Caco-2 (cell line): ENCODE measurements around the gene VWA7. TPM values are rescaled to one million over a fixed set of nuclear protein-coding genes. Genes with fewer than 3 reads are reported as not detected.
A peak's percentile ranks its signal among the peaks of the same experiment; 100 is the strongest.

ENCODE experiments used
- BruUV-seq: library from RNA; stranded (reverse); fragments of 400-500 nt; replicated peaks from 2 replicates; lab custom pipeline; 2021; lab: Mats Ljungman, UMichigan
- CTCF ChIA-PET: fragments of 300-600 bp; sonication (Branson Sonifier 250); formaldehyde crosslinking; loops from one replicate; lab custom pipeline; 2022; ENCODE audit warnings: antibody characterized with exemption; lab: Charles Lee
- POLR2A ChIA-PET: fragments of 300-600 bp; sonication (Branson Sonifier 250); formaldehyde crosslinking; loops from one replicate; lab custom pipeline; 2022; ENCODE audit warnings: antibody characterized with exemption; lab: Charles Lee
- DNase-seq, 2 experiments: peaks; one replicate each; pipeline versions ENCODE4 v3.0.0 to v3.0.0-alpha.2; 2020 to 2022
- H3K27me3 ChIP-seq: replicated peaks from 2 replicates; pipeline ENCODE4 v1.6.0; 2011; ENCODE audit warnings: low read length; ENCODE audit not compliant: control insufficient read depth, insufficient read depth
- H3K36me3 ChIP-seq: 2 replicates; pipeline ENCODE4 v1.5.1; 2011; ENCODE audit warnings: low read length; ENCODE audit not compliant: control insufficient read depth, insufficient read depth
- H3K4me1 ChIP-seq: fragments of 250-450 bp; sonication (Bioruptor Pico); 2 replicates; pipeline ENCODE4 v1.5.1; 2020; ENCODE audit warnings: mild to moderate bottlenecking
- H3K4me3 ChIP-seq: 2 replicates; pipeline ENCODE4 v1.5.1; 2011; ENCODE audit warnings: low read depth, mild to moderate bottlenecking, control low read depth, low read length
- H3K9me3 ChIP-seq: fragments of 250-450 bp; sonication (Bioruptor Pico); 2 replicates; pipeline ENCODE4 v1.5.1; 2020; ENCODE audit warnings: mild to moderate bottlenecking, moderate library complexity
- H3K27ac Mint-ChIP-seq: one replicate; pipeline ENCODE4 v1.8.0; 2022; ENCODE audit warnings: mixed read lengths; ENCODE audit not compliant: unreplicated experiment
- H3K27me3 Mint-ChIP-seq: one replicate; pipeline ENCODE4 v1.8.0; 2022; ENCODE audit warnings: mixed read lengths; ENCODE audit not compliant: insufficient read depth, unreplicated experiment
- H3K36me3 Mint-ChIP-seq: one replicate; pipeline ENCODE4 v1.8.0; 2022; ENCODE audit warnings: mild to moderate bottlenecking, mixed read lengths; ENCODE audit not compliant: insufficient read depth, unreplicated experiment
- H3K4me1 Mint-ChIP-seq: one replicate; pipeline ENCODE4 v1.8.0; 2022; ENCODE audit warnings: low read depth, mixed read lengths; ENCODE audit not compliant: unreplicated experiment
- H3K4me3 Mint-ChIP-seq: one replicate; pipeline ENCODE4 v1.8.0; 2022; ENCODE audit warnings: mild to moderate bottlenecking, moderate library complexity, mixed read lengths; ENCODE audit not compliant: unreplicated experiment
- H3K9me3 Mint-ChIP-seq: one replicate; pipeline ENCODE4 v1.8.0; 2022; ENCODE audit warnings: mixed read lengths; ENCODE audit not compliant: unreplicated experiment
- intact Hi-C: fragments of 100-400 bp; cut with micrococcal nuclease; formaldehyde crosslinking; loops from one replicate; pipeline ENCODE4 v1.10.0; 2022; ENCODE audit not compliant: unreplicated experiment
- total RNA-seq: library from RNA; stranded (reverse); gene quantifications from 2 replicates; pipeline ENCODE4 v1.2.3, GENCODE V29; 2022
- TF ChIP-seq, protein P1 (sequence below), 2 experiments: fragments of 200-600 bp in 1 of 2; IDR thresholded peaks; 1 replicate in 1 of 2; 2 replicates in 1 of 2; pipeline versions ENCODE4 v1.5.1 to v1.8.0; 2011 to 2022; ENCODE audit warnings: antibody characterized with exemption in 1 of 2, control low read depth in 1 of 2, inconsistent platforms in 1 of 2, low read depth in 1 of 2, low read length in 1 of 2, mild to moderate bottlenecking in 1 of 2, moderate library complexity in 1 of 2; ENCODE audit not compliant: insufficient read depth in 1 of 2, severe bottlenecking in 1 of 2, unreplicated experiment in 1 of 2

VWA7 gene
- total RNA-seq, 1 experiment from 2014 or later, result 0.61 TPM

DNA sequence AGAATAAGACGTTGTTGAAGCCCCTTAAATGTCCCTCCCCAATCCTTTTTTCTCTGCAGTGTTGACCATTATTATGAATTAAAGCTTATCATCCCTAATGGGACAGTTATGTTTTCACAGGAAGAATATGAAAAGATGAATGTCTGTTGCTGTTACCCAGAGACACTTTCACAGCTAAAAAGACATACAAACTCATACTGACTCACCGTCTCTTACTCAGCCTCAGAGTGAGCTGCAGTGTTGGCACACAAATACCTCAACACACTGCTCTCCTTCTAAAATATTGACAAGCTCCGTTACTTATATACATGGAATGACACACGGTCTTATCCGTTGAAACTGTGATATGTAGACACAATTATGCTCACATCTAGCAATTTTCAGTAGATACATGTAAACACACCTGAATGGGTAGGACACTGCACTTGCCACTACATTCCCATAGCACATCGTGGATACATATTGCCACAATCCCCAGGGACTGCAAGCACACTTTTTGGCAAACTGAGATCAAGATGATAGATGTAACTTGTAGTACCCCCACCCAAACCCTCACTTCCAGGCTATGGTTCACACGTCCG is 24.3 kb downstream of the VWA7 start:
- H3K9me3 Mint-ChIP-seq, result no peaks in the 10 kb centered on the region

DNA sequence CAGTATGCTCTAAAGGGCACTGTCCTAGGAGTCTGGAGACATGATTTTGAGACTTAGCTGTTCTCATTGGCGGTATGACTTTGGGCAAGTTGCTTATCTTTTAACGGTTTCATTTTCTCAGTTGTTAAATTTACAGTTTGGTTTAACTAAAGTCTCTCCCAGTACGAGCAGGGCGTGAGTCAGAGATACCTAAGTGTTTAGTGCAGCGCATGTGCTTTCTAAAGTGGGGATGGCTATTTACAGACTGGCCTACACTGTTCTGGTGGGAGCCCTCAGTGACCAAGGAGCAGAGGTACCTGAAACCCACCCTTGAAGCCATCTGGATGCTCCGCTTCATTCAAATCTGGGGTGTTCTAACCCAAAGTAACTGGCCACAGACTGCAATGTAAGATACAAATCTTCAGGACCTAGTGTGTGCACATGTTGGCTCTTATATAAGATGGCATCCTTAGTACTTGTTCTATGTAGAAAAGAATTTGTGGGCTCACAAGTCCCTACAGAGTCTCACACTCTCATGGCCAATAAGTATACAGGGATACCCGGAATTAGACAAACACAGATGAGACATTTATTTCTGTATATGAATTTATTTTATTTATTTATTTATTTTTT is 26.6 kb downstream of the VWA7 start:
- Histone ChIP-seq H3K27me3 (no peaks in the 10 kb centered on the region), H3K4me3 (no peak overlapping the region), H3K4me1 (peaks cover 8% of the 10 kb centered on the region), H3K9me3 (no peaks in the 10 kb centered on the region), H3K36me3 (peaks cover 5% of the 10 kb centered on the region; the same call in 1 of the 2 replicates)
- H3K4me1 Mint-ChIP-seq, result peaks cover 6% of the 10 kb centered on the region
- ChIA-PET POLR2A (no interaction called here), CTCF (no interaction called here)
- H3K36me3 Mint-ChIP-seq, result peaks cover 17% of the 10 kb centered on the region
- TF ChIP-seq, protein P1, sequence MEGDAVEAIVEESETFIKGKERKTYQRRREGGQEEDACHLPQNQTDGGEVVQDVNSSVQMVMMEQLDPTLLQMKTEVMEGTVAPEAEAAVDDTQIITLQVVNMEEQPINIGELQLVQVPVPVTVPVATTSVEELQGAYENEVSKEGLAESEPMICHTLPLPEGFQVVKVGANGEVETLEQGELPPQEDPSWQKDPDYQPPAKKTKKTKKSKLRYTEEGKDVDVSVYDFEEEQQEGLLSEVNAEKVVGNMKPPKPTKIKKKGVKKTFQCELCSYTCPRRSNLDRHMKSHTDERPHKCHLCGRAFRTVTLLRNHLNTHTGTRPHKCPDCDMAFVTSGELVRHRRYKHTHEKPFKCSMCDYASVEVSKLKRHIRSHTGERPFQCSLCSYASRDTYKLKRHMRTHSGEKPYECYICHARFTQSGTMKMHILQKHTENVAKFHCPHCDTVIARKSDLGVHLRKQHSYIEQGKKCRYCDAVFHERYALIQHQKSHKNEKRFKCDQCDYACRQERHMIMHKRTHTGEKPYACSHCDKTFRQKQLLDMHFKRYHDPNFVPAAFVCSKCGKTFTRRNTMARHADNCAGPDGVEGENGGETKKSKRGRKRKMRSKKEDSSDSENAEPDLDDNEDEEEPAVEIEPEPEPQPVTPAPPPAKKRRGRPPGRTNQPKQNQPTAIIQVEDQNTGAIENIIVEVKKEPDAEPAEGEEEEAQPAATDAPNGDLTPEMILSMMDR (IDR thresholded peaks at IDR 0.05; ENCODE audit: insufficient read depth in 1 of 2, low read depth in 1 of 2, low read length in 1 of 2, severe bottlenecking in 1 of 2, unreplicated experiment in 1 of 2), result no peak
- H3K4me3 Mint-ChIP-seq, result no peak overlapping the region
- H3K9me3 Mint-ChIP-seq, result no peaks in the 10 kb centered on the region
- no TSS peak for BruUV-seq
- H3K27me3 Mint-ChIP-seq, result no peaks in the 10 kb centered on the region
- no peak overlapping the region for H3K27ac Mint-ChIP-seq
- intact Hi-C loops, result no loop called here
- no peak for DNase-seq

More for the DNA sequence above, 24.3 kb downstream of the VWA7 start:
- no peak overlapping the region for H3K4me3 ChIP-seq
- ChIA-PET POLR2A (interaction anchor here (0.6 to 1.5 kb wide), 3 partner anchors 12 to 219 kb away, joined by 5 to 13 read pairs (median 5); partner anchors contain the start of genes LY6G5B and MSH5), CTCF (interaction anchor here (0.8 kb wide), 1 partner anchor 17 kb away, joined by 3 read pairs; no protein-coding TSS in a partner anchor)
- intact Hi-C loops, result no loop called here
- Mint-ChIP-seq H3K27me3 (no peaks in the 10 kb centered on the region), H3K36me3 (peaks cover 6% of the 10 kb centered on the region), H3K4me1 (no peaks in the 10 kb centered on the region), H3K27ac (no peak overlapping the region), H3K4me3 (no peak overlapping the region)
- TF ChIP-seq, protein P1 (IDR thresholded peaks at IDR 0.05; ENCODE audit: insufficient read depth in 1 of 2, low read depth in 1 of 2, low read length in 1 of 2, severe bottlenecking in 1 of 2, unreplicated experiment in 1 of 2), result no peak
- H3K36me3 ChIP-seq, result peaks cover 3% of the 10 kb centered on the region; the same call in 1 of the 2 replicates
- no peaks in the 10 kb centered on the region for H3K27me3 ChIP-seq
- no peaks in the 10 kb centered on the region for H3K9me3 ChIP-seq
- no TSS peak for BruUV-seq
- DNase-seq, result no peak
- H3K4me1 ChIP-seq, result no peaks in the 10 kb centered on the region

DNA sequence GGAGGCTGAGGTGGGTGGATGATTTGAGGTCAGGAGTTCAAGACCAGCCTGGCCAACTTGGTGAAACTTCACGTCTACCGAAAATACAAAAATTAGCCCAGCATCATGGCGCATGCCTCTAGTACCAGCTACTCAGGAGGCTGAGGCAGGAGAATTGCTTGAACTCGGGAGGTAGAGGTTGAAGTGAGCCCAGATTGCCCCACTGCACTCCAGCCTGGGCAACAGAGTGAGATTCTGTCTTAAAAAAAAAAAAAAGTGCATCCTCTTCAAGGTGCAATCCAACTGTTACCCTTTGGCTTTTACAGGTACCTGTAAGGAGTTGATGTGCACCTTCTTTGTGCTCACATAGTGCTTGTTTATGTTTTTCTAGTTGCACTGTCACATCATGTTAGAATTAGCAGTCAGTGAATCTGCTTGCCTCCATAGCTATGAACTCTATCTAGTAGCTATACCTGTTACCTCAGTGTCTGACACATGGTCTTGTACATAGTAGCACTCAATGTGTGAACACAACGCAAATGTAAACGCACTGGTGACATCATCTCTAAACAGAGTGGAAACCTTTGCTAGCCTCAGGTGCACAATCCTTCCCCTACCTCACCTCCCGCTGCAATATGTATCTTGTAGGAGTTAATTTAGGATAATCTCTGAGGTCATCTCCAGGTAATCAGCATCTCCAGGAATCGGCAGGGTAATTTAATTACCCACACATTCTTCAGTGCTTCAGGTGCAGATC is 27.7 kb downstream of the VWA7 start:
- POLR2A ChIA-PET, result interaction anchor here (0.5 kb wide), 1 partner anchor 78 kb away, joined by 3 read pairs; the partner anchor contains the start of gene HSPA1B
- intact Hi-C loops, result no loop called here
- no TSS peak for BruUV-seq

More for the DNA sequence above, 27.7 kb downstream of the VWA7 start:
- TF ChIP-seq, protein P1 (IDR thresholded peaks at IDR 0.05; ENCODE audit: insufficient read depth in 1 of 2, low read depth in 1 of 2, low read length in 1 of 2, severe bottlenecking in 1 of 2, unreplicated experiment in 1 of 2), result no peak
- Mint-ChIP-seq H3K4me1 (peaks cover 6% of the 10 kb centered on the region), H3K27ac (peak overlapping the region; percentile 33), H3K4me3 (no peak overlapping the region), H3K36me3 (peaks cover 22% of the 10 kb centered on the region), H3K27me3 (no peaks in the 10 kb centered on the region), H3K9me3 (no peaks in the 10 kb centered on the region)
- H3K4me3 ChIP-seq, result no peak overlapping the region
- H3K27me3 ChIP-seq, result no peaks in the 10 kb centered on the region
- H3K36me3 ChIP-seq, result peaks cover 5% of the 10 kb centered on the region; the same call in 1 of the 2 replicates
- no peaks in the 10 kb centered on the region for H3K9me3 ChIP-seq
- no peak for DNase-seq
- CTCF ChIA-PET, result interaction anchor here (0.6 kb wide), 1 partner anchor 18 kb away, joined by 8 read pairs; no protein-coding TSS in a partner anchor
- peaks cover 8% of the 10 kb centered on the region for H3K4me1 ChIP-seq
